GM12872 (cell line): ENCODE results near the gene CKS1B.
A peak's percentile ranks its signal among the peaks of the same experiment; 100 is the strongest.

Experiments
- TF ChIP-seq, protein P1 (sequence below): IDR thresholded peaks from 3 replicates; pipeline ENCODE4 v1.5.1; 2011; ENCODE audit warnings: low read depth, mild to moderate bottlenecking, low read length, moderate library complexity; ENCODE audit not compliant: insufficient read depth

Gene CKS1B

DNA sequence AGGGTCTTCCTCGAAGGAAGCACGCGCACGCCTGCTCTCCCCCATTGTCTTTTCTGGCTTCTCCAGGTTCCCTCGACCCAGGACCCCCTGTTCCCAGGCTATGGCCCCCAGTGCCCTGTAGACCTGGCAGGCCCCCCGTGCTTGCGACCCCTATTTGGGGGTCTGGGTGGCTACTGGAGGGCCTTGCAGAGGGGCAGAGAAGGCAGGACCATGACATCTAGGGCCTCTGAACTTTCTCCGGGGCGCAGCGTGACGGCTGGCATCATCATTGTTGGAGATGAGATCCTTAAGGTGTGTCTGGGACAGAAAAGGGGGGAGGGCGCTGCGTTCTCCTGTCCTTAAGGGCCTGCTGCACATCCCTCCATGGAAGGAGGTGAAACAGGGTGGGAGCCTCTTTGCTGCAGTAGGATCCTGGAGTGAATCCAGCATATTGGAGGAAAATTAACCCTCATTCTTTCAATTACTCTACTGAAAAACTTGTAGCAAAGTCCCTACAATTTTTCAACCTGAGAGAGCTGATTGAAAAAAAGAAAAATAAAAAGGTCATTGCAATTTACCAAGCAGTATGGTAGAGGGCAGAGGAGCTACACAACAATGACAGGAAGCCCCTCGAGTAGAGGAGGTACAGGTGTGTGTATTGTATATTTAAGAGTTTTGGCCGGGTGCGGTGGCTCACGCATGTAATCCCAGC is 9.4 kb downstream of the CKS1B start:
- TF ChIP-seq, protein P1, sequence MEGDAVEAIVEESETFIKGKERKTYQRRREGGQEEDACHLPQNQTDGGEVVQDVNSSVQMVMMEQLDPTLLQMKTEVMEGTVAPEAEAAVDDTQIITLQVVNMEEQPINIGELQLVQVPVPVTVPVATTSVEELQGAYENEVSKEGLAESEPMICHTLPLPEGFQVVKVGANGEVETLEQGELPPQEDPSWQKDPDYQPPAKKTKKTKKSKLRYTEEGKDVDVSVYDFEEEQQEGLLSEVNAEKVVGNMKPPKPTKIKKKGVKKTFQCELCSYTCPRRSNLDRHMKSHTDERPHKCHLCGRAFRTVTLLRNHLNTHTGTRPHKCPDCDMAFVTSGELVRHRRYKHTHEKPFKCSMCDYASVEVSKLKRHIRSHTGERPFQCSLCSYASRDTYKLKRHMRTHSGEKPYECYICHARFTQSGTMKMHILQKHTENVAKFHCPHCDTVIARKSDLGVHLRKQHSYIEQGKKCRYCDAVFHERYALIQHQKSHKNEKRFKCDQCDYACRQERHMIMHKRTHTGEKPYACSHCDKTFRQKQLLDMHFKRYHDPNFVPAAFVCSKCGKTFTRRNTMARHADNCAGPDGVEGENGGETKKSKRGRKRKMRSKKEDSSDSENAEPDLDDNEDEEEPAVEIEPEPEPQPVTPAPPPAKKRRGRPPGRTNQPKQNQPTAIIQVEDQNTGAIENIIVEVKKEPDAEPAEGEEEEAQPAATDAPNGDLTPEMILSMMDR = no peak

DNA sequence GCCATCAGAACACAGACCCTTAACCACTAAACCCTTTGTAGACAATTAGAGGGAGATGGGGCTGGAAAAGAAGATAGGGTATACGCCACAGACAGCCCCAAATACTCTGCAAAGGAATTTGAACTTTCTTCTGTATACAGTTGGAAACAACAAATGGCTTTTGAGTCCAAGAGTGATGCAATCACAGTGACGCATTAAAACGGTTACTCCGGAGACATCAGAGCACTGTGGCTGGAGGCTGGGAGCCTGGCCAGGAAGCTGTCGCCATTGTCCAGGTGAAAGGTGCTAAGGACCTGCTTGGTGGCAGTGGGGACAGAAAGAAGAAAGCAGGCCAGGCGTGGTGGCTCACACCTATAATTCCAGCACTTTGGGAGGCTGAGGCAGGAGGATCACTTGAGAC is 12.8 kb downstream of the CKS1B start:
- TF ChIP-seq, protein P1 = no peak

DNA sequence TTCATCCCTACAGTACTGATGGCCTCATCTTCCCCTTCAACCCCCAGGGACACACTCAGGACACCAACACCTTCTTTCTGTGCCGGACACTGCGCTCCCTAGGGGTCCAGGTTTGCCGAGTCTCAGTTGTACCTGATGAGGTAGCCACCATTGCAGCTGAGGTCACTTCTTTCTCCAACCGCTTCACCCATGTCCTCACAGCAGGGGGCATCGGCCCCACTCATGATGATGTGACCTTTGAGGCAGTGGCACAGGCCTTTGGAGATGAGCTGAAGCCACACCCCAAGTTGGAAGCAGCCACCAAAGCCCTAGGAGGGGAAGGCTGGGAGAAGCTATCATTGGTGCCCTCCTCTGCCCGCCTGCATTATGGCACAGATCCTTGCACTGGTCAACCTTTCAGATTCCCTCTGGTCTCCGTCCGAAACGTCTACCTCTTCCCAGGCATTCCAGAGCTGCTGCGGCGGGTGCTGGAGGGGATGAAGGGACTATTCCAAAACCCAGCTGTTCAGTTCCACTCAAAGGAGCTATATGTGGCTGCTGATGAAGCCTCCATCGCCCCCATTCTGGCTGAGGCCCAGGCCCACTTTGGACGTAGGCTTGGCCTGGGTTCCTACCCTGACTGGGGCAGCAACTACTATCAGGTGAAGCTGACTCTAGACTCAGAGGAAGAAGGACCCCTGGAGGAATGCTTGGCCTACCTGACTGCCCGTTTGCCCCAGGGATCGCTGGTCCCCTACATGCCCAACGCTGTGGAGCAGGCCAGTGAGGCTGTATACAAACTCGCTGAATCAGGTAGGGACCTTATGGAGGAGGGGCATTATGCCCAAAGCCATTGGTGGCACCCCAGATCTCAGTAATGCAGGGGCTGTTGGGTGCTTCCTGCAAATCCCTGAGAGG is 13.8 kb downstream of the CKS1B start:
- TF ChIP-seq, protein P1 = no peak

DNA sequence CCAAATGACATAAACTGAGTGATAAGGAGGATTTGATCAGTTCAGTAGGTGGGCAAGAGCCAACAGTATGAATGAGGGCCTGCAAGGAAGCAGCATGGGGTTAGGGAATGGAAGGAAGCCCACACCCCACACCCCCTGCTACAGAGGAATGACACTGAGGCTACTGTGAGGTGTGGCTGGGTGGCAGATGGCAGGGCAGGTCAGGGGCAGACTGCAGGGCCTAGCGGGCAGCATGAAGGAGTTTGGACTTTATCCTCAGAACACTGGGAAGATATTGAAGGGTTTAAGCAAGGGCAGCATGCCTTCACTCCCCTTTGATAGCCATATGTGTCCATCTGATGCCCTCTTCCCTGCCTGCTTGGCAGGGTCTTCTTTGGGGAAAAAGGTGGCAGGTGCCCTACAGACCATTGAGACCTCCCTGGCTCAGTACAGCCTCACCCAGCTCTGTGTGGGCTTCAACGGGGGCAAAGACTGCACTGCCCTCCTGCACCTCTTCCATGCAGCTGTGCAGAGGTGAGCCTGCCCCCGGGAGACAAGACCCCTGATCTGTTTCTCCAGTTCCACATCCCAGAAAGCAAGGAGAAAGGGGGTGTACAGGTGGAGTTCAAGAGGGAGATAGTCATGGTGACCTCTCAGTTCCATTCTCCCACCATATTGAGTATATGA is 14.8 kb downstream of the CKS1B start:
- TF ChIP-seq, protein P1 = no peak

DNA sequence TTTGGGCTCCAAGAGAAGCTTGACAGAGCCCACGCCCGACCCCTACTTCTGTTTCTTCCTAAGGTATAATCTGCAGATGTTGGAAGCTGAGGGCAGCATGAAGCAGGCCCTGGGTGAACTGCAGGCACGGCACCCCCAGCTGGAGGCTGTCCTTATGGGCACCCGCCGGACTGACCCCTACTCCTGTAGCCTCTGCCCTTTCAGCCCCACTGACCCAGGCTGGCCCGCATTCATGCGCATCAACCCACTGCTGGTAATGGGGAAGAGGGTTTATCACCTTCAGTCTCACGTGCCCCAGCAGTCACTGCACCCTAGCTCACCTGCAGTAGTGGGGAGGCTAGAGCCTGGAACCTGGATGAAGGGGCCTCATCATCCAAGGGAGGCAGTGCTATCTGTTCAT is 15.8 kb downstream of the CKS1B start:
- TF ChIP-seq, protein P1 = no peak

DNA sequence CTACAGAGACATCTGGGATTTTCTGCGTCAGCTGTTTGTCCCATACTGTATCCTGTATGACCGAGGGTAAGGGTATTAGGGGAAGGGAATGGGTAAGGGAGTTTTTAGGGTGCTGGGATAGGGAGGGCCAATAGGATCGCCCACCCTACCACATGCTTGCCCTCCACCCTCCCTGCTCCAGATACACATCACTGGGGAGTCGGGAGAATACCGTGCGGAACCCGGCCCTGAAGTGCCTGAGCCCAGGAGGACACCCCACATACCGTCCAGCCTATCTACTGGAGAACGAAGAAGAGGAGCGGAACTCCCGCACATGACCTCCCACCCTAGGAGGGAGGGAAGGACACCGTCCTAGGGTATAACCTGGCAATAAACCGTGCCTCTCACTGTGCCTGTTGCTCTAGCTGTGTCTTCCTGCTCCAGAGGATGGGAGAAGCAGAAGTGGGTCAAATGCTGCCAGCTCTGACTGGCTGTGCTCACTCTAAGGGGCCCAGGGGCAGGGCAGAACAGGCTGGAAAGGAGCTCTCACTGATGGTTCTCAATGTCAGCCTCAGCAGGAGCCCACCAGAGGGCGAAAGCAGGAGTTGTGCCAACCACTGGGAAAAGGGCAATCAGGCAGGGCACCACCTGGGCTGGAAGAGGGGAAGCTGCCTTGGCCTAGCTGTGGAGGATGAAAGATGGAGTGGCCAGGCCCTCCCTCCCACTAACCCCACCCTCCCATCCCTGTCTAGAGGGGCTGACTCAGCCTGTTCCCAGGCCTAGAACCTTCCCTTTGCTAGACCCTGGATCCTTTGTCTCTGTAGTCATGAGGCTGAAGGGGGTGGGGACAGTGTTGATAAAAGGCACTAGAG is 18.5 kb downstream of the CKS1B start:
- TF ChIP-seq, protein P1 = 0 out of 3 replicates have a peak, but pooled peaks have one; percentile 19
